Measurements from ENCODE around the gene SNRNP27.

SNRNP27 gene

GRCh38 chr2:69916106-69916505 is 22.4 kb downstream of the SNRNP27 start:
- no peak for DNase-seq (ENCODE audit: low spot score)

GRCh38 chr2:69917852-69918251 is 24.1 kb downstream of the SNRNP27 start:
- no peak for DNase-seq (ENCODE audit: low spot score)

GRCh38 chr2:69918401-69918800 is 24.6 kb downstream of the SNRNP27 start:
- DNase-seq (ENCODE audit: low spot score) = no peak

- DNase-seq (ENCODE audit: low spot score) = no peak
These were observed 29.4 kb downstream of the SNRNP27 start for GRCh38 chr2:69923116-69923515.

GRCh38 chr2:69926849-69927515 is 33.2 kb downstream of the SNRNP27 start:
- no peak for DNase-seq (ENCODE audit: low spot score)

GRCh38 chr2:69931832-69932595 is 38.3 kb downstream of the SNRNP27 start:
- no peak for DNase-seq (ENCODE audit: low spot score)

GRCh38 chr2:69932596-69932922 is 38.8 kb downstream of the SNRNP27 start:
- no peak for DNase-seq (ENCODE audit: low spot score)

GRCh38 chr2:69933254-69933828 is 39.6 kb downstream of the SNRNP27 start:
- DNase-seq (ENCODE audit: low spot score) = no peak

GRCh38 chr2:69933839-69934613 is 40.3 kb downstream of the SNRNP27 start:
- no peak for DNase-seq (ENCODE audit: low spot score)

GRCh38 chr2:69934614-69934908 is 40.8 kb downstream of the SNRNP27 start:
- no peak for DNase-seq (ENCODE audit: low spot score)

GRCh38 chr2:69935011-69935410 is 41.3 kb downstream of the SNRNP27 start:
- DNase-seq (ENCODE audit: low spot score) = no peak

GRCh38 chr2:69936906-69937305 is 43.1 kb downstream of the SNRNP27 start:
- DNase-seq (ENCODE audit: low spot score) = no peak

GRCh38 chr2:69937968-69938367 is 44.2 kb downstream of the SNRNP27 start:
- no peak for DNase-seq (ENCODE audit: low spot score)

GRCh38 chr2:69939722-69940121 is 46.0 kb downstream of the SNRNP27 start:
- no peak for DNase-seq (ENCODE audit: low spot score)

- no peak for DNase-seq (ENCODE audit: low spot score)
These were observed 46.9 kb downstream of the SNRNP27 start for GRCh38 chr2:69940691-69941090.

- DNase-seq (ENCODE audit: low spot score) = no peak
These were observed 49.5 kb downstream of the SNRNP27 start for GRCh38 chr2:69943000-69943842.

GRCh38 chr2:69943843-69944525 is 50.2 kb downstream of the SNRNP27 start:
- DNase-seq (ENCODE audit: low spot score) = no peak

GRCh38 chr2:69944756-69945155 is 51.0 kb downstream of the SNRNP27 start:
- no peak for DNase-seq (ENCODE audit: low spot score)

- no peak for DNase-seq (ENCODE audit: low spot score)
These were observed 51.7 kb downstream of the SNRNP27 start for GRCh38 chr2:69945441-69945840.

GRCh38 chr2:69945941-69946340 is 52.2 kb downstream of the SNRNP27 start:
- DNase-seq (ENCODE audit: low spot score) = no peak
